Activated gamma-delta T cell treated with Interleukin-2 at 50 U/mL for 16 hours (primary cell): Measurements from ENCODE around the gene EMSY.

Source experiments
- DNase-seq: peaks from one replicate; pipeline ENCODE4 v3.0.0-alpha.2; 2020

The EMSY gene

GRCh38 chr11:76600124-76600655, 155.4 kb downstream of the EMSY start:
- DNase-seq: no peak

- no peak for DNase-seq
Measured at GRCh38 chr11:76601272-76601671, 156.5 kb downstream of the EMSY start.

GRCh38 chr11:76601724-76602123, 156.9 kb downstream of the EMSY start:
- no peak for DNase-seq

- no peak for DNase-seq
Measured at GRCh38 chr11:76602431-76602861, 157.6 kb downstream of the EMSY start.
